ENCODE results near the gene PCBP3.

The PCBP3 gene

GRCh38 chr21:45867671-45868081 is 224.2 kb downstream of the PCBP3 start:
- DNase-seq = no peak

GRCh38 chr21:45868086-45868485 is 224.6 kb downstream of the PCBP3 start:
- no peak for DNase-seq

- DNase-seq = no peak
Observed at GRCh38 chr21:45868488-45868887, 225.0 kb downstream of the PCBP3 start.

GRCh38 chr21:45869121-45870007 is 225.8 kb downstream of the PCBP3 start:
- no peak for DNase-seq

GRCh38 chr21:45870421-45870820 is 226.9 kb downstream of the PCBP3 start:
- no peak for DNase-seq

- DNase-seq = no peak
Observed at GRCh38 chr21:45870851-45871615, 227.5 kb downstream of the PCBP3 start.

- DNase-seq = no peak
Observed at GRCh38 chr21:45871616-45872236, 228.2 kb downstream of the PCBP3 start.

GRCh38 chr21:45872471-45872870 is 228.9 kb downstream of the PCBP3 start:
- no peak for DNase-seq

GRCh38 chr21:45872902-45873301 is 229.4 kb downstream of the PCBP3 start:
- no peak for DNase-seq

GRCh38 chr21:45873418-45873817 is 229.9 kb downstream of the PCBP3 start:
- no peak for DNase-seq

- no peak for DNase-seq
Observed at GRCh38 chr21:45873866-45874265, 230.3 kb downstream of the PCBP3 start.

GRCh38 chr21:45874716-45875415 is 231.3 kb downstream of the PCBP3 start:
- DNase-seq = no peak

GRCh38 chr21:45875416-45875760 is 231.9 kb downstream of the PCBP3 start:
- no peak for DNase-seq

GRCh38 chr21:45875881-45876280 is 232.4 kb downstream of the PCBP3 start:
- DNase-seq = no peak

- no peak for DNase-seq
Observed at GRCh38 chr21:45876381-45877170, 233.1 kb downstream of the PCBP3 start.

- DNase-seq = no peak
Observed at GRCh38 chr21:45877171-45877438, 233.6 kb downstream of the PCBP3 start.

GRCh38 chr21:45877821-45878469 is 234.4 kb downstream of the PCBP3 start:
- DNase-seq = no peak

GRCh38 chr21:45880097-45881068 is 236.9 kb downstream of the PCBP3 start:
- no peak for DNase-seq

- DNase-seq = no peak
Observed at GRCh38 chr21:45882645-45883044, 239.1 kb downstream of the PCBP3 start.

- no peak for DNase-seq
Observed at GRCh38 chr21:45883090-45883489, 239.6 kb downstream of the PCBP3 start.

- no peak for DNase-seq
Observed at GRCh38 chr21:45885597-45885929, 242.0 kb downstream of the PCBP3 start.
